Prostate gland (tissue), 2 donors: ENCODE results near the gene F12.

Experiments used
- POLR2A ChIP-seq: fragments of 450-650 bp; IDR thresholded peaks from one replicate; pipeline ENCODE4 v1.6.1; 2016; ENCODE audit warnings: antibody characterized with exemption, mild to moderate bottlenecking
- POLR2AphosphoS5 ChIP-seq: sonication (generic); formaldehyde crosslinking; IDR thresholded peaks from one replicate; pipeline ENCODE4 v1.6.1; 2017; ENCODE audit warnings: antibody characterized with exemption
- TF ChIP-seq, protein P1 (sequence below), 4 experiments: fragments of 200-600 bp in 2 of 4; fragments of 450-650 bp in 2 of 4; sonication (generic) in 2 of 4; IDR thresholded peaks; 1 replicate in 3 of 4; 2 replicates in 1 of 4; pipeline ENCODE4 v1.5.1; 2016 to 2019; ENCODE audit warnings: antibody characterized with exemption in 4 of 4, mild to moderate bottlenecking in 2 of 4, moderate library complexity in 2 of 4

GRCh38 chr5:177373806-177374205 lies 35.6 kb downstream of the F12 start:
- TF ChIP-seq, protein P1, sequence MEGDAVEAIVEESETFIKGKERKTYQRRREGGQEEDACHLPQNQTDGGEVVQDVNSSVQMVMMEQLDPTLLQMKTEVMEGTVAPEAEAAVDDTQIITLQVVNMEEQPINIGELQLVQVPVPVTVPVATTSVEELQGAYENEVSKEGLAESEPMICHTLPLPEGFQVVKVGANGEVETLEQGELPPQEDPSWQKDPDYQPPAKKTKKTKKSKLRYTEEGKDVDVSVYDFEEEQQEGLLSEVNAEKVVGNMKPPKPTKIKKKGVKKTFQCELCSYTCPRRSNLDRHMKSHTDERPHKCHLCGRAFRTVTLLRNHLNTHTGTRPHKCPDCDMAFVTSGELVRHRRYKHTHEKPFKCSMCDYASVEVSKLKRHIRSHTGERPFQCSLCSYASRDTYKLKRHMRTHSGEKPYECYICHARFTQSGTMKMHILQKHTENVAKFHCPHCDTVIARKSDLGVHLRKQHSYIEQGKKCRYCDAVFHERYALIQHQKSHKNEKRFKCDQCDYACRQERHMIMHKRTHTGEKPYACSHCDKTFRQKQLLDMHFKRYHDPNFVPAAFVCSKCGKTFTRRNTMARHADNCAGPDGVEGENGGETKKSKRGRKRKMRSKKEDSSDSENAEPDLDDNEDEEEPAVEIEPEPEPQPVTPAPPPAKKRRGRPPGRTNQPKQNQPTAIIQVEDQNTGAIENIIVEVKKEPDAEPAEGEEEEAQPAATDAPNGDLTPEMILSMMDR (IDR thresholded peaks at IDR 0.05) = peak in 1 of 4 experiments; percentile 12
- TF ChIP-seq POLR2A (peak; percentile 36), POLR2AphosphoS5 (peak; percentile 63)
